ENCODE measurements around the gene NRARP. TPM values are rescaled to one million over a fixed set of nuclear protein-coding genes. Genes with fewer than 3 reads are reported as not detected.
A peak's percentile ranks its signal among the peaks of the same experiment; 100 is the strongest.

Gene NRARP
- total RNA-seq, 1 donor from 2014 or later = 51.7 TPM

DNA sequence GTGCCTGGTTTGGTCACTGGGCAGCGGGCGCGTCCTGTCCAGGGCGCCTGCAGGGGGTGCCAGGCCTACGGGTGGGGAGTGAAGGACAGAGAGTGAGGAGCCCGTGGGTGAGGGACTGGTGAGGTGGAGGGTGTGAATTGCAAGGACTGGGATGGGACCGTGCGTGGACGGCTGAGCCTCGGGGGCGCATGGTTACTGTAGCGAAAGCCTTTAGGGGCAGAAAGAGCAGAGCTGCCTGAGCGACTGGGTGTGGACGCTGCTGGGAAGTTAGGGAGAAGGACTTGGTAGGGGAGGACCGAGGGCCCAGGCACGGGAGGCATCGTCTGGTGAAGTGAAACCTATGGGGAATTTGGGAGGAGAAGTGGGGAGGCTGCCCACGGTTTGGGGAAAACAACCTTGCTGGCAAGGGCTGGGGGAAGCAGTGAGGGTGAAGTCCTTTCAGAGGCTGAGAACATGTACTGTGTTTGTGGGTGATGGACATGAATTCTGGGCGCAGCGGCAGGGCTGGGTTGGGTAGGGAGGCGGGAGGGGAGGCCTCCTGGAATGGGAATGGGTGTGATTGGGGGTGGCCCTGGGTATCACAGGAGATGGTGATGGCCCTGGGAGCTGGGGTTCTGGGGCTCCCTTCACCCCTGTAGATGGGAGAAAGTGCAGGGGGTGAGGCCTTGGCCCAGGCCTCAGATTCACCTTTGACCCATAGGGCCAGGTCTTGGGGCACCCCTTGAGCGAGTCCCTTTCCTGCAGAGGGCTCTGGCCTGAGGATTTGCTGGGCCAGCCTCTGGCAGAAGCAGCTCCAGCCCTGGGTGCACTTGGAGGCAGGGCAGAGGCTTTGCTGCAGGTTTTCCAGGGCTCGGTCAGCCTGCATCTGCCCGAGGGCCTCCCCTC is 26.2 kb downstream of the NRARP start:
- Histone ChIP-seq H3K27me3 (no peaks in the 10 kb centered on the region), H3K27ac (peak overlapping the region; percentile 79 to 81), H3K4me1 (peaks cover 4 to 21% of the 10 kb centered on the region in 2 donors), H3K36me3 (peaks cover 28 to 40% of the 10 kb centered on the region in 2 donors), H3K9me3 (no peaks in the 10 kb centered on the region), H3K4me3 (peak overlapping the region in 1 of 2 donors; percentile 63)
- TF ChIP-seq, protein P1, sequence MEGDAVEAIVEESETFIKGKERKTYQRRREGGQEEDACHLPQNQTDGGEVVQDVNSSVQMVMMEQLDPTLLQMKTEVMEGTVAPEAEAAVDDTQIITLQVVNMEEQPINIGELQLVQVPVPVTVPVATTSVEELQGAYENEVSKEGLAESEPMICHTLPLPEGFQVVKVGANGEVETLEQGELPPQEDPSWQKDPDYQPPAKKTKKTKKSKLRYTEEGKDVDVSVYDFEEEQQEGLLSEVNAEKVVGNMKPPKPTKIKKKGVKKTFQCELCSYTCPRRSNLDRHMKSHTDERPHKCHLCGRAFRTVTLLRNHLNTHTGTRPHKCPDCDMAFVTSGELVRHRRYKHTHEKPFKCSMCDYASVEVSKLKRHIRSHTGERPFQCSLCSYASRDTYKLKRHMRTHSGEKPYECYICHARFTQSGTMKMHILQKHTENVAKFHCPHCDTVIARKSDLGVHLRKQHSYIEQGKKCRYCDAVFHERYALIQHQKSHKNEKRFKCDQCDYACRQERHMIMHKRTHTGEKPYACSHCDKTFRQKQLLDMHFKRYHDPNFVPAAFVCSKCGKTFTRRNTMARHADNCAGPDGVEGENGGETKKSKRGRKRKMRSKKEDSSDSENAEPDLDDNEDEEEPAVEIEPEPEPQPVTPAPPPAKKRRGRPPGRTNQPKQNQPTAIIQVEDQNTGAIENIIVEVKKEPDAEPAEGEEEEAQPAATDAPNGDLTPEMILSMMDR (IDR thresholded peaks at IDR 0.05) = no peak
- intact Hi-C loops (cut with DNase I) = loop anchor here (2.0 kb wide), 1 partner anchor 21 kb away; the partner anchor contains the start of gene NELFB
- no peak for DNase-seq (ENCODE audit: low spot score in 2 of 2)

DNA sequence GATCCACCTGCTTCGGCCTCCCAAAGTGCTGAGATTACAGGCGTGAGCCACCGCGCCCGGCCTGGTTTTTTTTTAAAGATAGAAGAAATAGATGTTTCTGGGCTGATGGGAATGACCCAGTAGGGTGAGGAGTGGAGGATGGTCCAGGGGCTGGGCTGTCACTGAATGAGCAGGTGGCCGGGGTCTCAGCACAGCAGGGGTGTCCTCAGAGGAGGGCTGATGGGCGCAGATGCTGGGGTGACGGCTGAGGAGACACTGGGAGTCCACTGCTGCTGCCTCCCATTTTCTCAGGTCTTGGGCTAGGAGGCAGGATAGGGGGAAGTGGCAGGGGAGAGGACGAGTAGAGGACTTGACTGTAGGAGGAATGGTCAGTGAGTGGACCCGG is 26.9 kb downstream of the NRARP start:
- TF ChIP-seq, protein P1 (IDR thresholded peaks at IDR 0.05) = no peak
- DNase-seq (ENCODE audit: low spot score in 2 of 2) = no peak
- Histone ChIP-seq H3K9me3 (no peaks in the 10 kb centered on the region), H3K27ac (no peak overlapping the region), H3K4me3 (no peak overlapping the region), H3K36me3 (peaks cover 28 to 41% of the 10 kb centered on the region in 2 donors), H3K27me3 (no peaks in the 10 kb centered on the region), H3K4me1 (peaks cover 4 to 21% of the 10 kb centered on the region in 2 donors)
- intact Hi-C loops (cut with DNase I) = no loop called here

DNA sequence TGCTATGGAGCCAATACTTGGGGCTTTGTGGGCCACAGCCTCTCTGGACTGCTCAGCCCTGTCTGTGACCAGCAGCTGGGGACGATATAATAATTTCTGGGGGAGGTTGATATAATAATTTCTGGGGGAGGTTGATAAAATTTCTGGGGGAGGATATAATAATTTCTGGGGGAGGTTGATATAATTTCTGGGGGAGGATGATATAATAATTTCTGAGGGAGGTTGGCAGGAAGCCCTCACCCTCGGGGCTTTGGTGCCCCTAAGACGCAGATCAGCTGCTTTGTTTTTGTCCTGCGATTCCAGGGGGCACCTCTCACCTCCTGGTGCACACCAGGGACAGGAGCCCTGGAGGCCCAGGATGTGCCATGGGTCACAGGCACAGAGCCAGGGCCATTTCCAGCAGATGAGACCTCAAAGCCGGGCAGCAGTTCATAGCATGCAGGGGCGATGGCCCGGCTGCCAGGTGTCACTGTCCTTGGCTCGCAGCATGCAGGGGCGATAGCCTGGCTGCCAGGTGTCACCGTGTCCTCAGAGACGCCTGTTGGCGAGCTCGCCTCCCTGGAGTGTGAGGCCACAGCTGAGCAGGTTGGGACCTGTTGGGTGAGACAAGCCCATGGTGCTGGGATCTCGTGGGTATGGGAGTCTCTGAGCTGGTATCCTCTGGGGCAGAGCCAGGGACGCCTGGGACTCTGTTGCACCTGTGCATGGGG is 28.3 kb downstream of the NRARP start:
- Histone ChIP-seq H3K9me3 (no peaks in the 10 kb centered on the region), H3K4me3 (no peak overlapping the region), H3K27ac (no peak overlapping the region), H3K4me1 (peaks cover 10 to 30% of the 10 kb centered on the region in 2 donors), H3K36me3 (peaks cover 18 to 28% of the 10 kb centered on the region in 2 donors), H3K27me3 (no peaks in the 10 kb centered on the region)
- intact Hi-C loops (cut with DNase I) = no loop called here
- no peak for DNase-seq (ENCODE audit: low spot score in 2 of 2)
- TF ChIP-seq, protein P1 (IDR thresholded peaks at IDR 0.05) = no peak

DNA sequence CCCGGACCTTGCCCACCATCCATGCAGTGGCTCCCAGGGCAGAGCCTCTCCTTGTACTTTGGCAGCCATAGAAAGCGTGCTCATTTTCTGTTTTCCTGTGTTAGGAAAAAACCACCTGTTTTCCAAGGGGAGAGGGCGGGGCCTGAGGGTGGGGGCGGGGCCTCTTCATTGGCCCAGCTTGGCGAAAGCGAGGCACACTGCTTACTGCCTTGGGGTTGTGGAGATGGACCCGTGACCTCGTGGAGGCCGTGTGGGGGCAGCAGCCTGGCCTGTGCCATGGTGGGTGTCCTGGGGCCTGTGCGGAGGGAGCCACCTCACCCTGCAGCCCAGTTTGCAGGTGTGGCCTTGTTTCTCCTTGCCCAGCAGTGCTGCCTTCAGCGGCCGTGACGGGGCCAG is 29.0 kb downstream of the NRARP start:
- H3K4me1 ChIP-seq = peaks cover 14 to 35% of the 10 kb centered on the region in 2 donors

More for the DNA sequence above, 29.0 kb downstream of the NRARP start:
- H3K27ac ChIP-seq = no peak overlapping the region
- no peak for DNase-seq (ENCODE audit: low spot score in 2 of 2)
- peaks cover 18 to 27% of the 10 kb centered on the region in 2 donors for H3K36me3 ChIP-seq
- no peaks in the 10 kb centered on the region for H3K9me3 ChIP-seq
- no peak overlapping the region for H3K4me3 ChIP-seq
- no peaks in the 10 kb centered on the region for H3K27me3 ChIP-seq
- intact Hi-C loops (cut with DNase I) = no loop called here
- TF ChIP-seq, protein P1 (IDR thresholded peaks at IDR 0.05) = no peak

Data from ascending aorta (tissue), 2 donors.